Measurements from ENCODE around the gene OGFR. TPM values are rescaled to one million over a fixed set of nuclear protein-coding genes. Genes with fewer than 3 reads are reported as not detected.

OGFR gene
- total RNA-seq, 2 experiments from 2014 or later: 54.5 to 56.0 TPM

GRCh38 chr20:62766071-62766450 is 38.6 kb upstream of the OGFR start:
- Mint-ChIP-seq H3K36me3 (ENCODE audit: low read depth) (no peaks in the 10 kb centered on the region), H3K4me3 (no peak overlapping the region), H3K27ac (no peak overlapping the region), H3K27me3 (no peaks in the 10 kb centered on the region), H3K9me3 (no peaks in the 10 kb centered on the region), H3K4me1 (ENCODE audit: low read depth) (peaks cover 26% of the 10 kb centered on the region)
- TF ChIP-seq, protein P1, sequence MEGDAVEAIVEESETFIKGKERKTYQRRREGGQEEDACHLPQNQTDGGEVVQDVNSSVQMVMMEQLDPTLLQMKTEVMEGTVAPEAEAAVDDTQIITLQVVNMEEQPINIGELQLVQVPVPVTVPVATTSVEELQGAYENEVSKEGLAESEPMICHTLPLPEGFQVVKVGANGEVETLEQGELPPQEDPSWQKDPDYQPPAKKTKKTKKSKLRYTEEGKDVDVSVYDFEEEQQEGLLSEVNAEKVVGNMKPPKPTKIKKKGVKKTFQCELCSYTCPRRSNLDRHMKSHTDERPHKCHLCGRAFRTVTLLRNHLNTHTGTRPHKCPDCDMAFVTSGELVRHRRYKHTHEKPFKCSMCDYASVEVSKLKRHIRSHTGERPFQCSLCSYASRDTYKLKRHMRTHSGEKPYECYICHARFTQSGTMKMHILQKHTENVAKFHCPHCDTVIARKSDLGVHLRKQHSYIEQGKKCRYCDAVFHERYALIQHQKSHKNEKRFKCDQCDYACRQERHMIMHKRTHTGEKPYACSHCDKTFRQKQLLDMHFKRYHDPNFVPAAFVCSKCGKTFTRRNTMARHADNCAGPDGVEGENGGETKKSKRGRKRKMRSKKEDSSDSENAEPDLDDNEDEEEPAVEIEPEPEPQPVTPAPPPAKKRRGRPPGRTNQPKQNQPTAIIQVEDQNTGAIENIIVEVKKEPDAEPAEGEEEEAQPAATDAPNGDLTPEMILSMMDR (IDR thresholded peaks at IDR 0.05): no peak
- Histone ChIP-seq H3K9me3 (ENCODE audit: control insufficient read depth in 1 of 2, insufficient read depth in 1 of 2, low read length in 2 of 2) (no peaks in the 10 kb centered on the region), H3K4me3 (ENCODE audit: low read length) (no peak overlapping the region), H3K27ac (ENCODE audit: low read depth in 1 of 2, low read length in 2 of 2) (no peak overlapping the region), H3K36me3 (ENCODE audit: insufficient read depth, low read length) (no peaks in the 10 kb centered on the region), H3K4me1 (ENCODE audit: insufficient read depth, low read length) (peaks cover 8% of the 10 kb centered on the region), H3K27me3 (ENCODE audit: control insufficient read depth in 1 of 2, insufficient read depth in 2 of 2, low read length in 2 of 2) (no peaks in the 10 kb centered on the region)
- intact Hi-C loops (cut with DNase I, micrococcal nuclease): no loop called here
- POLR2A ChIA-PET: interaction anchor here (0.6 kb wide), 1 partner anchor 463 kb away, joined by 3 read pairs; the partner anchor contains the start of gene ADRM1
- CTCF ChIA-PET: no interaction called here
- DNase-seq (no peak), ATAC-seq (ENCODE audit: poor library complexity) (no peak)

GRCh38 chr20:62766716-62767115 is 37.9 kb upstream of the OGFR start:
- Mint-ChIP-seq H3K4me3 (no peak overlapping the region), H3K4me1 (ENCODE audit: low read depth) (peaks cover 26% of the 10 kb centered on the region), H3K36me3 (ENCODE audit: low read depth) (no peaks in the 10 kb centered on the region), H3K27me3 (no peaks in the 10 kb centered on the region), H3K9me3 (no peaks in the 10 kb centered on the region), H3K27ac (no peak overlapping the region)
- no peaks in the 10 kb centered on the region for H3K9me3 ChIP-seq (ENCODE audit: control insufficient read depth in 1 of 2, insufficient read depth in 1 of 2, low read length in 2 of 2)
- DNase-seq: no peak
- no peak overlapping the region for H3K27ac ChIP-seq (ENCODE audit: low read depth in 1 of 2, low read length in 2 of 2)
- ChIA-PET POLR2A (no interaction called here), CTCF (no interaction called here)
- no peak overlapping the region for H3K4me3 ChIP-seq (ENCODE audit: low read length)
- no peaks in the 10 kb centered on the region for H3K27me3 ChIP-seq (ENCODE audit: control insufficient read depth in 1 of 2, insufficient read depth in 2 of 2, low read length in 2 of 2)
- no peak for ATAC-seq (ENCODE audit: poor library complexity)
- TF ChIP-seq, protein P1 (IDR thresholded peaks at IDR 0.05): no peak
- no peaks in the 10 kb centered on the region for H3K36me3 ChIP-seq (ENCODE audit: insufficient read depth, low read length)
- peaks cover 11% of the 10 kb centered on the region for H3K4me1 ChIP-seq (ENCODE audit: insufficient read depth, low read length)
- intact Hi-C loops (cut with DNase I, micrococcal nuclease): no loop called here

DNA sequence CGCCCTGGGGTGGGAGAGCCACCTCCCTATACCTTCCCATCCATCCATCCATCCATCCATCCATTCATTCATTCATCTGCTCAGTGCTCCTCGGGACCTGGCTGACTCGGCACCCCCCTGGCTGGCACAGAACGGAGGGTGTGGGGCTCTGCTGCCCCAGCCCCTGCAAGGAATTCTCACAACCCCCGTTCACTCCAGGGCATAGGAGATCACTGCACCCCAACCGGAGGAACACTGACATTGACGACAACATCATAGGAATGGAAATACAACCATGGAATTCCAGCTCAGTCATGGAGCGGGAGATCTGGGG is 36.4 kb upstream of the OGFR start:
- DNase-seq (no peak), ATAC-seq (ENCODE audit: poor library complexity) (no peak)
- peaks cover 35% of the 10 kb centered on the region for H3K4me1 Mint-ChIP-seq (ENCODE audit: low read depth)
- intact Hi-C loops (cut with DNase I, micrococcal nuclease): no loop called here
- Histone ChIP-seq H3K27ac (ENCODE audit: low read depth in 1 of 2, low read length in 2 of 2) (no peak overlapping the region), H3K4me3 (ENCODE audit: low read length) (no peak overlapping the region), H3K9me3 (ENCODE audit: control insufficient read depth in 1 of 2, insufficient read depth in 1 of 2, low read length in 2 of 2) (no peaks in the 10 kb centered on the region), H3K4me1 (ENCODE audit: insufficient read depth, low read length) (peaks cover 25% of the 10 kb centered on the region), H3K27me3 (ENCODE audit: control insufficient read depth in 1 of 2, insufficient read depth in 2 of 2, low read length in 2 of 2) (no peaks in the 10 kb centered on the region), H3K36me3 (ENCODE audit: insufficient read depth, low read length) (no peaks in the 10 kb centered on the region)
- ChIA-PET CTCF (no interaction called here), POLR2A (no interaction called here)
- no peak overlapping the region for H3K27ac Mint-ChIP-seq
- no peaks in the 10 kb centered on the region for H3K9me3 Mint-ChIP-seq
- no peak overlapping the region for H3K4me3 Mint-ChIP-seq
- no peaks in the 10 kb centered on the region for H3K36me3 Mint-ChIP-seq (ENCODE audit: low read depth)
- no peaks in the 10 kb centered on the region for H3K27me3 Mint-ChIP-seq
- TF ChIP-seq, protein P1 (IDR thresholded peaks at IDR 0.05): no peak

All from CD4-positive, alpha-beta T cell (primary cell).